Measurements from ENCODE around the gene PCDHB13. TPM values are rescaled to one million over a fixed set of nuclear protein-coding genes. Genes with fewer than 3 reads are reported as not detected.
A peak's percentile ranks its signal among the peaks of the same experiment; 100 is the strongest.
"Not testable (repeated sequence)": the region's sequence is repeated elsewhere in the genome, so short reads cannot be mapped to it uniquely, and the experiment has no call there.

Gene PCDHB13
- total RNA-seq, 4 donors from 2014 or later = 4.3 to 8.1 (median 5.6) TPM

DNA sequence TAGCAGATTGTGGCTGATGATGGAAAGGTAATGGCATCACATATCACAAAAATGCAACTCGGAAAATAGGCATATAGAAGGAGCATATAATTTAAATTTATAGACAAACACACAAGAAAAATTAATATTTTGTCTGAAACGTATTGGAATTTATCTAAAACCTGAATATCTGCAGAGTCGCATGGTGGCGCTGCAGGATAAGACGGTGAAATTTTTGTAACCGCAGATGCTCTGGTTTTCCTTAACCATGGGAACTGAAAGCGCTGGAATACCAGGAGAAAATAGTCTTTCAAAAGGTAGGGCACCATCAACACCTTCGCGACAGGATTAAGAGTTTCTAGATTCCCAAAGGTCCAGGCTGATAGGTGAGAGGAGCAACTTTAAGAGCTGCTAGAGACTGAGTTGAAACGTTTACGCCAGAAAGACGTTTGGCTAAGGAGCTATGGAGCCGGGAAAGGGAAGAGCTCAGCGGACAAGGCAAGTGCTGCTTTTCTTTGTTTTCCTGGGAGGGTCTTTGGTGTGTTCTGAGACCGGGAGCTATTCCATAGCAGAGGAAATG, 20.5 kb downstream of the PCDHB13 start:
- Histone ChIP-seq H3K36me3 (peaks cover 0 to 5% (median 0%) of the 10 kb centered on the region in 4 donors), H3K4me1 (no peaks in the 10 kb centered on the region), H3K9me3 (peaks cover 3 to 94% (median 83%) of the 10 kb centered on the region in 4 donors), H3K4me3 (peak overlapping the region; percentile 24 to 37 (median 34)), H3K27ac (replicated peaks in 1 of 4) (no peak overlapping the region), H3K27me3 (peaks cover 0 to 8% (median 0%) of the 10 kb centered on the region in 4 donors)
- WGBS = 8% methylated on average over 15 of the region's 15 CpGs
- TF ChIP-seq POLR2AphosphoS5 (IDR thresholded peaks at IDR 0.05) (no peak), POLR2A (IDR thresholded peaks at IDR 0.05; ENCODE audit: low read depth) (no peak), CTCF (IDR thresholded peaks at IDR 0.05) (peak in 1 of 3 experiments; percentile 25)
- intact Hi-C loops (cut with DNase I) = no loop called here
- no peak for DNase-seq (ENCODE audit: extremely low spot score)

- H3K4me3 ChIP-seq; DNase-seq (ENCODE audit: extremely low spot score); H3K36me3 ChIP-seq; H3K4me1 ChIP-seq; H3K27me3 ChIP-seq; H3K27ac ChIP-seq (replicated peaks in 1 of 4); intact Hi-C loops (cut with DNase I): not testable (repeated sequence)
- peaks cover 3 to 100% (median 93%) of the 10 kb centered on the region in 4 donors for H3K9me3 ChIP-seq
- WGBS = 18% methylated on average over 18 of the region's 40 CpGs
Observed at GRCh38 chr5:141235922-141236321, 22.2 kb downstream of the PCDHB13 start.

DNA sequence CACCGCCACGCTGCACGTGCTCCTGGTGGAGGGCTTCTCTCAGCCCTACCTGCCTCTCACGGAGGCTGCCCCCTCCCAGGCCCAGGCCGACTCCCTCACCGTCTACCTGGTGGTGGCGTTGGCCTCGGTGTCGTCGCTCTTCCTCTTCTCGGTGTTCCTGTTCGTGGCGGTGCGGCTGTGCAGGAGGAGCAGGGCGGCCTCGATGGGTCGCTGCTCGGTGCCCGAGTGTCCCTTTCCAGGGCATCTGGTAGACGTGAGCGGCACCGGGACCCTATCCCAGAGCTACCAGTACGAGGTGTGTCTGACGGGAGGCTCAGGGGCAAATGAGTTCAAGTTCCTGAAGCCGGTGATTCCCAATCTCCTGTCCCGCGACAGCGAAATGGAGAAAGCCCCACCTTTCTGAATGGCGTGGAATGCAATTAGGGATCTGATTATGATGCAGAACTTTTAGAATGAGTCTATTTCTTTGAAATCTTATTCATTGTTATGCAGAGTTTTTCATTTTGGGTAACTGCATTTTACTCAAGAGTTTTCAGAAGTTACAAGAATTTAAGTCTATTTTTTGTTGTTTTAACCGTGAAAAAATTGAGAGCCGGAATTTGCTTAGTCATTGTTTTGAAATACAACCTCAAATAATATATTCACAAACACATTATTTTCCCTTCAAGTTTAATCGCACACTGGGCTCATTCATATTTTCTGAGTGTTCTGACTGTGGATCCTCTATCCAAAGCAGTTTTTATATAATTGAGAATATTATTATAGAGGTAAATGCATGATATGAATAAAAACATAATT, 23.0 kb downstream of the PCDHB13 start:
- 23% methylated on average over 19 of the region's 32 CpGs for WGBS
- Histone ChIP-seq H3K4me3 (no peak overlapping the region), H3K9me3 (peaks cover 10 to 100% (median 94%) of the 10 kb centered on the region in 4 donors), H3K36me3 (peaks cover 0 to 5% (median 0%) of the 10 kb centered on the region in 4 donors), H3K27ac (replicated peaks in 1 of 4) (no peak overlapping the region), H3K27me3 (peaks cover 0 to 16% (median 0%) of the 10 kb centered on the region in 4 donors), H3K4me1 (no peaks in the 10 kb centered on the region)
- TF ChIP-seq CTCF (IDR thresholded peaks at IDR 0.05) (no peak), POLR2AphosphoS5 (IDR thresholded peaks at IDR 0.05) (no peak), EP300 (IDR thresholded peaks at IDR 0.05) (no peak), POLR2A (IDR thresholded peaks at IDR 0.05; ENCODE audit: low read depth) (no peak)
- intact Hi-C loops (cut with DNase I) = no loop called here
- DNase-seq (ENCODE audit: extremely low spot score) = no peak

- Histone ChIP-seq H3K36me3 (peaks cover 0 to 2% (median 0%) of the 10 kb centered on the region in 4 donors), H3K27ac (replicated peaks in 1 of 4) (no peak overlapping the region), H3K9me3 (peaks cover 12 to 100% (median 97%) of the 10 kb centered on the region in 4 donors), H3K4me1 (no peaks in the 10 kb centered on the region), H3K27me3 (peaks cover 0 to 12% (median 0%) of the 10 kb centered on the region in 4 donors), H3K4me3 (no peak overlapping the region)
- TF ChIP-seq POLR2AphosphoS5 (IDR thresholded peaks at IDR 0.05) (no peak), POLR2A (IDR thresholded peaks at IDR 0.05; ENCODE audit: low read depth) (no peak), CTCF (IDR thresholded peaks at IDR 0.05) (no peak), EP300 (IDR thresholded peaks at IDR 0.05) (no peak)
- intact Hi-C loops (cut with DNase I) = loop anchor here (10.0 kb wide), 1 partner anchor 323 kb away; no protein-coding TSS in a partner anchor
- no peak for DNase-seq (ENCODE audit: extremely low spot score)
- 11% methylated on average over 10 of the region's 43 CpGs for WGBS
Observed at GRCh38 chr5:141241496-141241895, 27.8 kb downstream of the PCDHB13 start.

DNA sequence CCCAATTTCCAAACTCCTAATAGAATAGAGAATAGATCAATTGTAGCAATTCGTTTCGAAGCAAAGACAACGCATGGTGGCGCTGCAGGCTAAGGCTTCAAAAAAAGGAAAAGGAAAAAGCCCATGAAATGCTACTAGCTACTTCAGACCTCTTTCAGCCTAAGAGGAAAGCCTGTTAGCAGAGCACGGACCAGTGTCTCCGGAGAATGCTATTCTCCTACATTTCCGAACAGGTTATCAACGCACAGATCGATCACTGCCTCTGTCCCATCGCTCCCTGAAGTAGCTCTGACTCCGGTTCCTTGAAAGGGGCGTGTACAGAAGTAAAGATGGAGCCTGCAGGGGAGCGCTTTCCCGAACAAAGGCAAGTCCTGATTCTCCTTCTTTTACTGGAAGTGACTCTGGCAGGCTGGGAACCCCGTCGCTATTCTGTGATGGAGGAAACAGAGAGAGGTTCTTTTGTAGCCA, 31.6 kb downstream of the PCDHB13 start, which contains the start of gene PCDHB15:
TSS of gene PCDHB15 (plus strand) at position 146 of the 468 bp plus-strand sequence. CDS start at position 330, 184 bp downstream.
- Histone ChIP-seq H3K4me1 (no peaks in the 10 kb centered on the region), H3K27me3 (peaks cover 0 to 12% (median 0%) of the 10 kb centered on the region in 4 donors), H3K9me3 (peaks cover 21 to 100% (median 96%) of the 10 kb centered on the region in 4 donors), H3K27ac (replicated peaks in 1 of 4) (no peak within 1 kb of the TSS), H3K36me3 (peaks cover 0 to 13% (median 5%) of the 10 kb centered on the region in 4 donors), H3K4me3 (peak within 1 kb of the TSS; percentile 31 to 49 (median 36))
- TF ChIP-seq CTCF (IDR thresholded peaks at IDR 0.05) (peak; percentile 11 to 26 (median 23)), POLR2A (IDR thresholded peaks at IDR 0.05; ENCODE audit: low read depth) (no peak)
- intact Hi-C loops (cut with DNase I) = loop anchor here (10.0 kb wide), 1 partner anchor 320 kb away; no protein-coding TSS in a partner anchor
- DNase-seq (ENCODE audit: extremely low spot score) = no peak
- 11% methylated on average over 15 of the region's 16 CpGs for WGBS

DNA sequence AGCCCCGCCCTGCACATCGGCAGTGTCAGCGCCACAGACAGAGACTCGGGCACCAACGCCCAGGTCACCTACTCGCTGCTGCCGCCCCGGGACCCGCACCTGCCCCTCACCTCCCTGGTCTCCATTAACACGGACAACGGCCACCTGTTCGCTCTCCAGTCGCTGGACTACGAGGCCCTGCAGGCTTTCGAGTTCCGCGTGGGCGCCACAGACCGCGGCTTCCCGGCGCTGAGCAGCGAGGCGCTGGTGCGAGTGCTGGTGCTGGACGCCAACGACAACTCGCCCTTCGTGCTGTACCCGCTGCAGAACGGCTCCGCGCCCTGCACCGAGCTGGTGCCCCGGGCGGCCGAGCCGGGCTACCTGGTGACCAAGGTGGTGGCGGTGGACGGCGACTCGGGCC, 33.3 kb downstream of the PCDHB13 start:
- H3K4me1 ChIP-seq; H3K27ac ChIP-seq (replicated peaks in 1 of 4); H3K27me3 ChIP-seq; H3K4me3 ChIP-seq; DNase-seq (ENCODE audit: extremely low spot score): not testable (repeated sequence)
- intact Hi-C loops (cut with DNase I) = loop anchor here (10.0 kb wide), 1 partner anchor 318 kb away; no protein-coding TSS in a partner anchor
- H3K9me3 ChIP-seq = peaks cover 12 to 100% (median 96%) of the 10 kb centered on the region in 4 donors
- WGBS = 63% methylated on average over 7 of the region's 42 CpGs
- peaks cover 0 to 13% (median 5%) of the 10 kb centered on the region in 4 donors for H3K36me3 ChIP-seq

DNA sequence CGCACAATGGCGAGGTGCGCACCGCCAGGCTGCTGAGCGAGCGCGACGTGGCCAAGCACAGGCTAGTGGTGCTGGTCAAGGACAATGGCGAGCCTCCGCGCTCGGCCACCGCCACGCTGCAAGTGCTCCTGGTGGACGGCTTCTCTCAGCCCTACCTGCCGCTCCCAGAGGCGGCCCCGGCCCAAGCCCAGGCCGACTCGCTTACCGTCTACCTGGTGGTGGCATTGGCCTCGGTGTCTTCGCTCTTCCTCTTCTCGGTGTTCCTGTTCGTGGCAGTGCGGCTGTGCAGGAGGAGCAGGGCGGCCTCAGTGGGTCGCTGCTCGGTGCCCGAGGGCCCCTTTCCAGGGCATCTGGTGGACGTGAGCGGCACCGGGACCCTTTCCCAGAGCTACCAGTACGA, 33.7 kb downstream of the PCDHB13 start:
- Histone ChIP-seq H3K9me3 (peaks cover 9 to 100% (median 96%) of the 10 kb centered on the region in 4 donors), H3K36me3 (peaks cover 0 to 13% (median 5%) of the 10 kb centered on the region in 4 donors)
- not testable (repeated sequence) for H3K27ac ChIP-seq (replicated peaks in 1 of 4); DNase-seq (ENCODE audit: extremely low spot score); H3K4me3 ChIP-seq; H3K27me3 ChIP-seq; H3K4me1 ChIP-seq
- intact Hi-C loops (cut with DNase I) = loop anchor here (10.0 kb wide), 1 partner anchor 317 kb away; no protein-coding TSS in a partner anchor
- WGBS = 46% methylated on average over 9 of the region's 34 CpGs

All from esophagus muscularis mucosa (tissue), 4 donors.